MM.1S (cell line): ENCODE measurements around the gene TKT.

Experiments
- DNase-seq: peaks from one replicate; pipeline ENCODE4 v3.0.0-alpha.2; 2015
- H2AFZ ChIP-seq: fragments of 300-600 bp; sonication (generic); 2 replicates; pipeline ENCODE4 v1.6.0; 2016; ENCODE audit warnings: antibody characterized with exemption, low read length
- H3F3A ChIP-seq: fragments of 300-600 bp; sonication (generic); 2 replicates; pipeline ENCODE4 v1.6.1; 2016; ENCODE audit warnings: mild to moderate bottlenecking, antibody characterized with exemption, low read length, moderate library complexity, mixed read lengths; ENCODE audit not compliant: insufficient read depth
- H3K27ac ChIP-seq: fragments of 300-600 bp; sonication (generic); 2 replicates; pipeline ENCODE4 v1.5.1; 2016; ENCODE audit warnings: mild to moderate bottlenecking, low read length
- H3K27me3 ChIP-seq: fragments of 300-600 bp; sonication (generic); replicated peaks from 2 replicates; pipeline ENCODE4 v1.6.0; 2016; ENCODE audit warnings: low read length; ENCODE audit not compliant: insufficient read depth
- H3K36me3 ChIP-seq: fragments of 300-600 bp; sonication (generic); replicated peaks from 2 replicates; pipeline ENCODE4 v1.6.1; 2016; ENCODE audit warnings: mild to moderate bottlenecking, low read length, mixed read lengths; ENCODE audit not compliant: insufficient read depth
- H3K4me1 ChIP-seq: fragments of 300-600 bp; sonication (generic); 2 replicates; pipeline ENCODE4 v1.6.1; 2016; ENCODE audit warnings: low read length, mixed read lengths
- H3K4me2 ChIP-seq: fragments of 300-600 bp; sonication (generic); 2 replicates; pipeline ENCODE4 v1.6.0; 2016; ENCODE audit warnings: low read depth, low read length
- H3K4me3 ChIP-seq: fragments of 300-600 bp; sonication (generic); 2 replicates; pipeline ENCODE4 v1.5.1; 2016; ENCODE audit warnings: low read length, mixed read lengths
- H3K79me2 ChIP-seq: fragments of 300-600 bp; sonication (generic); 2 replicates; pipeline ENCODE4 v1.6.1; 2016; ENCODE audit warnings: mixed run types, low read length, mixed read lengths
- H3K9ac ChIP-seq: fragments of 300-600 bp; sonication (generic); 2 replicates; pipeline ENCODE4 v1.6.1; 2016; ENCODE audit warnings: low read length, mixed read lengths
- H3K9me2 ChIP-seq: fragments of 300-600 bp; sonication (generic); replicated peaks from 2 replicates; pipeline ENCODE4 v1.6.1; 2016; ENCODE audit warnings: mild to moderate bottlenecking, low read length, mixed read lengths; ENCODE audit not compliant: insufficient read depth
- H3K9me3 ChIP-seq: fragments of 300-600 bp; sonication (generic); replicated peaks from 2 replicates; pipeline ENCODE4 v1.6.1; 2016; ENCODE audit warnings: mild to moderate bottlenecking, low read length, mixed read lengths; ENCODE audit not compliant: insufficient read depth
- H4K20me1 ChIP-seq: fragments of 300-600 bp; sonication (generic); 2 replicates; pipeline ENCODE4 v1.6.1; 2016; ENCODE audit warnings: mild to moderate bottlenecking, low read length, moderate library complexity, mixed read lengths; ENCODE audit not compliant: insufficient read depth
- CTCF ChIP-seq: fragments of 300-600 bp; sonication (generic); IDR thresholded peaks from 2 replicates; pipeline ENCODE4 v1.5.1; 2016; ENCODE audit warnings: antibody characterized with exemption, low read length, mixed read lengths
- EZH2 ChIP-seq: fragments of 300-600 bp; sonication (generic); optimal IDR thresholded peaks from 2 replicates; pipeline ENCODE3; 2017; ENCODE audit warnings: low read depth, mild to moderate bottlenecking, antibody characterized with exemption, low read length, mixed read lengths
- EZH2phosphoT487 ChIP-seq: fragments of 300-600 bp; sonication (generic); IDR thresholded peaks from 2 replicates; pipeline ENCODE4 v1.6.1; 2018; ENCODE audit warnings: antibody characterized with exemption, low read length

TKT gene

GRCh38 chr3:53219895-53220483 lies 35.8 kb downstream of the TKT start:
- H3K9ac ChIP-seq = no peak overlapping the region
- no peak for TF ChIP-seq EZH2
- peak; percentile 92 for TF ChIP-seq CTCF
- no peak for TF ChIP-seq EZH2phosphoT487
- H3K27ac ChIP-seq = no peak overlapping the region
- H3K4me3 ChIP-seq = no peak overlapping the region
- no peaks in the 10 kb centered on the region for H3K27me3 ChIP-seq
- H3K36me3 ChIP-seq = peaks cover 1% of the 10 kb centered on the region; the same call in 1 of the 2 replicates
- 0 out of 2 replicates have a peak, but pooled peaks cover 10% of the 10 kb centered on the region for H3K79me2 ChIP-seq
- no peaks in the 10 kb centered on the region for H3K9me3 ChIP-seq
- no peak overlapping the region for H2AFZ ChIP-seq
- peaks cover 18% of the 10 kb centered on the region; the same call in 1 of the 2 replicates for H3F3A ChIP-seq
- DNase-seq = peak; percentile 74
- no peaks in the 10 kb centered on the region for H4K20me1 ChIP-seq
- no peaks in the 10 kb centered on the region for H3K9me2 ChIP-seq
- H3K4me2 ChIP-seq = no peak overlapping the region
- H3K4me1 ChIP-seq = no peaks in the 10 kb centered on the region

GRCh38 chr3:53218131-53218530 lies 37.7 kb downstream of the TKT start:
- no peaks in the 10 kb centered on the region for H4K20me1 ChIP-seq
- H3F3A ChIP-seq = peaks cover 15% of the 10 kb centered on the region; the same call in 1 of the 2 replicates
- H3K27me3 ChIP-seq = no peaks in the 10 kb centered on the region
- H3K4me1 ChIP-seq = no peaks in the 10 kb centered on the region
- H3K9me2 ChIP-seq = no peaks in the 10 kb centered on the region
- TF ChIP-seq EZH2 (no peak), EZH2phosphoT487 (no peak), CTCF (no peak)
- DNase-seq = no peak
- H3K4me2 ChIP-seq = no peak overlapping the region
- H3K36me3 ChIP-seq = no peaks in the 10 kb centered on the region
- H3K4me3 ChIP-seq = no peak overlapping the region
- no peaks in the 10 kb centered on the region for H3K79me2 ChIP-seq
- H2AFZ ChIP-seq = no peak overlapping the region
- no peak overlapping the region for H3K27ac ChIP-seq
- no peaks in the 10 kb centered on the region for H3K9me3 ChIP-seq
- H3K9ac ChIP-seq = no peak overlapping the region

- Histone ChIP-seq H3K4me1 (no peaks in the 10 kb centered on the region), H2AFZ (no peak overlapping the region), H3K9me2 (no peaks in the 10 kb centered on the region), H3K4me3 (no peak overlapping the region), H3F3A (0 out of 2 replicates have a peak, but pooled peaks cover 15% of the 10 kb centered on the region), H4K20me1 (no peaks in the 10 kb centered on the region), H3K27me3 (no peaks in the 10 kb centered on the region), H3K4me2 (no peak overlapping the region), H3K9me3 (no peaks in the 10 kb centered on the region), H3K27ac (no peak overlapping the region), H3K79me2 (no peaks in the 10 kb centered on the region), H3K9ac (no peak overlapping the region), H3K36me3 (no peaks in the 10 kb centered on the region)
- DNase-seq = no peak
- TF ChIP-seq CTCF (no peak), EZH2phosphoT487 (no peak), EZH2 (no peak)
Measured at GRCh38 chr3:53217175-53217574, 38.6 kb downstream of the TKT start.
